Measurements from ENCODE around the gene ARHGAP18. TPM values are rescaled to one million over a fixed set of nuclear protein-coding genes. Genes with fewer than 3 reads are reported as not detected.

Gene ARHGAP18
- polyA plus RNA-seq, 2 donors: 2.1 to 2.2 TPM

GRCh38 chr6:129619579-129620233 lies 90.3 kb downstream of the ARHGAP18 start:
- Histone ChIP-seq H3K4me3 (ENCODE audit: low read depth in 1 of 2, low read length in 2 of 2) (no peak overlapping the region), H3K9me3 (ENCODE audit: control insufficient read depth in 2 of 2, insufficient read depth in 1 of 2, low read depth in 1 of 2, low read length in 1 of 2) (no peaks in the 10 kb centered on the region), H3K4me1 (ENCODE audit: control insufficient read depth in 2 of 2, insufficient read depth in 2 of 2, low read length in 1 of 2) (no peaks in the 10 kb centered on the region), H3K27ac (ENCODE audit: low read depth in 2 of 2, low read length in 1 of 2) (no peak overlapping the region), H3K27me3 (ENCODE audit: control insufficient read depth in 1 of 2, insufficient read depth in 2 of 2, low read length in 2 of 2) (no peaks in the 10 kb centered on the region), H3K36me3 (ENCODE audit: control insufficient read depth in 2 of 2, insufficient read depth in 2 of 2, low read length in 1 of 2) (no peaks in the 10 kb centered on the region)
- WGBS, 2 donors: 90 to 92% methylated on average over 2 of the region's 2 CpGs

GRCh38 chr6:129617986-129618385 lies 92.0 kb downstream of the ARHGAP18 start:
- Histone ChIP-seq H3K36me3 (ENCODE audit: control insufficient read depth in 2 of 2, insufficient read depth in 2 of 2, low read length in 1 of 2) (no peaks in the 10 kb centered on the region), H3K9me3 (ENCODE audit: control insufficient read depth in 2 of 2, insufficient read depth in 1 of 2, low read depth in 1 of 2, low read length in 1 of 2) (no peaks in the 10 kb centered on the region), H3K4me3 (ENCODE audit: low read depth in 1 of 2, low read length in 2 of 2) (no peak overlapping the region), H3K4me1 (ENCODE audit: control insufficient read depth in 2 of 2, insufficient read depth in 2 of 2, low read length in 1 of 2) (no peaks in the 10 kb centered on the region), H3K27ac (ENCODE audit: low read depth in 2 of 2, low read length in 1 of 2) (no peak overlapping the region), H3K27me3 (ENCODE audit: control insufficient read depth in 1 of 2, insufficient read depth in 2 of 2, low read length in 2 of 2) (no peaks in the 10 kb centered on the region)

- 80 to 84% methylated on average over 3 of the region's 3 CpGs for WGBS, 2 donors
- H3K4me1 ChIP-seq (ENCODE audit: control insufficient read depth in 2 of 2, insufficient read depth in 2 of 2, low read length in 1 of 2): no peaks in the 10 kb centered on the region
- no peak overlapping the region for H3K4me3 ChIP-seq (ENCODE audit: low read depth in 1 of 2, low read length in 2 of 2)
- H3K36me3 ChIP-seq (ENCODE audit: control insufficient read depth in 2 of 2, insufficient read depth in 2 of 2, low read length in 1 of 2): no peaks in the 10 kb centered on the region
- no peaks in the 10 kb centered on the region for H3K9me3 ChIP-seq (ENCODE audit: control insufficient read depth in 2 of 2, insufficient read depth in 1 of 2, low read depth in 1 of 2, low read length in 1 of 2)
- no peak overlapping the region for H3K27ac ChIP-seq (ENCODE audit: low read depth in 2 of 2, low read length in 1 of 2)
- H3K27me3 ChIP-seq (ENCODE audit: control insufficient read depth in 1 of 2, insufficient read depth in 2 of 2, low read length in 2 of 2): no peaks in the 10 kb centered on the region
Observed at GRCh38 chr6:129615496-129615895, 94.5 kb downstream of the ARHGAP18 start.

- H3K27ac ChIP-seq (ENCODE audit: low read depth in 2 of 2, low read length in 1 of 2): no peak overlapping the region
- 87 to 96% methylated on average over 1 of the region's 1 CpG for WGBS, 2 donors
- H3K9me3 ChIP-seq (ENCODE audit: control insufficient read depth in 2 of 2, insufficient read depth in 1 of 2, low read depth in 1 of 2, low read length in 1 of 2): no peaks in the 10 kb centered on the region
- no peaks in the 10 kb centered on the region for H3K4me1 ChIP-seq (ENCODE audit: control insufficient read depth in 2 of 2, insufficient read depth in 2 of 2, low read length in 1 of 2)
- no peak overlapping the region for H3K4me3 ChIP-seq (ENCODE audit: low read depth in 1 of 2, low read length in 2 of 2)
- H3K27me3 ChIP-seq (ENCODE audit: control insufficient read depth in 1 of 2, insufficient read depth in 2 of 2, low read length in 2 of 2): no peaks in the 10 kb centered on the region
- no peaks in the 10 kb centered on the region for H3K36me3 ChIP-seq (ENCODE audit: control insufficient read depth in 2 of 2, insufficient read depth in 2 of 2, low read length in 1 of 2)
Observed at GRCh38 chr6:129615020-129615419, 95.0 kb downstream of the ARHGAP18 start.

GRCh38 chr6:129614464-129614863 lies 95.5 kb downstream of the ARHGAP18 start:
- H3K4me3 ChIP-seq (ENCODE audit: low read depth in 1 of 2, low read length in 2 of 2): no peak overlapping the region
- H3K36me3 ChIP-seq (ENCODE audit: control insufficient read depth in 2 of 2, insufficient read depth in 2 of 2, low read length in 1 of 2): no peaks in the 10 kb centered on the region
- no peaks in the 10 kb centered on the region for H3K27me3 ChIP-seq (ENCODE audit: control insufficient read depth in 1 of 2, insufficient read depth in 2 of 2, low read length in 2 of 2)
- whole genome bisulfite sequencing, 2 donors: 95 to 98% methylated on average over 3 of the region's 3 CpGs
- H3K9me3 ChIP-seq (ENCODE audit: control insufficient read depth in 2 of 2, insufficient read depth in 1 of 2, low read depth in 1 of 2, low read length in 1 of 2): no peaks in the 10 kb centered on the region
- H3K4me1 ChIP-seq (ENCODE audit: control insufficient read depth in 2 of 2, insufficient read depth in 2 of 2, low read length in 1 of 2): no peaks in the 10 kb centered on the region
- no peak overlapping the region for H3K27ac ChIP-seq (ENCODE audit: low read depth in 2 of 2, low read length in 1 of 2)

GRCh38 chr6:129612440-129612839 lies 97.5 kb downstream of the ARHGAP18 start:
- Histone ChIP-seq H3K36me3 (ENCODE audit: control insufficient read depth in 2 of 2, insufficient read depth in 2 of 2, low read length in 1 of 2) (peaks cover 0 to 3% of the 10 kb centered on the region in 2 donors), H3K4me1 (ENCODE audit: control insufficient read depth in 2 of 2, insufficient read depth in 2 of 2, low read length in 1 of 2) (peaks cover 0 to 2% of the 10 kb centered on the region in 2 donors), H3K27ac (ENCODE audit: low read depth in 2 of 2, low read length in 1 of 2) (no peak overlapping the region), H3K9me3 (ENCODE audit: control insufficient read depth in 2 of 2, insufficient read depth in 1 of 2, low read depth in 1 of 2, low read length in 1 of 2) (no peaks in the 10 kb centered on the region), H3K4me3 (ENCODE audit: low read depth in 1 of 2, low read length in 2 of 2) (no peak overlapping the region), H3K27me3 (ENCODE audit: control insufficient read depth in 1 of 2, insufficient read depth in 2 of 2, low read length in 2 of 2) (no peaks in the 10 kb centered on the region)

- Histone ChIP-seq H3K36me3 (ENCODE audit: control insufficient read depth in 2 of 2, insufficient read depth in 2 of 2, low read length in 1 of 2) (peaks cover 0 to 3% of the 10 kb centered on the region in 2 donors), H3K4me3 (ENCODE audit: low read depth in 1 of 2, low read length in 2 of 2) (no peak overlapping the region), H3K4me1 (ENCODE audit: control insufficient read depth in 2 of 2, insufficient read depth in 2 of 2, low read length in 1 of 2) (peaks cover 0 to 2% of the 10 kb centered on the region in 2 donors), H3K27me3 (ENCODE audit: control insufficient read depth in 1 of 2, insufficient read depth in 2 of 2, low read length in 2 of 2) (no peaks in the 10 kb centered on the region), H3K27ac (ENCODE audit: low read depth in 2 of 2, low read length in 1 of 2) (no peak overlapping the region), H3K9me3 (ENCODE audit: control insufficient read depth in 2 of 2, insufficient read depth in 1 of 2, low read depth in 1 of 2, low read length in 1 of 2) (no peaks in the 10 kb centered on the region)
- WGBS, 2 donors: 76 to 84% methylated on average over 4 of the region's 4 CpGs
Observed at GRCh38 chr6:129609635-129610034, 100.3 kb downstream of the ARHGAP18 start.

GRCh38 chr6:129608886-129609537 lies 101.0 kb downstream of the ARHGAP18 start:
- Histone ChIP-seq H3K27ac (ENCODE audit: low read depth in 2 of 2, low read length in 1 of 2) (no peak overlapping the region), H3K36me3 (ENCODE audit: control insufficient read depth in 2 of 2, insufficient read depth in 2 of 2, low read length in 1 of 2) (peaks cover 0 to 3% of the 10 kb centered on the region in 2 donors), H3K27me3 (ENCODE audit: control insufficient read depth in 1 of 2, insufficient read depth in 2 of 2, low read length in 2 of 2) (no peaks in the 10 kb centered on the region), H3K4me3 (ENCODE audit: low read depth in 1 of 2, low read length in 2 of 2) (no peak overlapping the region), H3K4me1 (ENCODE audit: control insufficient read depth in 2 of 2, insufficient read depth in 2 of 2, low read length in 1 of 2) (peaks cover 0 to 2% of the 10 kb centered on the region in 2 donors), H3K9me3 (ENCODE audit: control insufficient read depth in 2 of 2, insufficient read depth in 1 of 2, low read depth in 1 of 2, low read length in 1 of 2) (no peaks in the 10 kb centered on the region)
- WGBS, 2 donors: 66 to 70% methylated on average over 3 of the region's 3 CpGs

- Histone ChIP-seq H3K27ac (ENCODE audit: low read depth in 2 of 2, low read length in 1 of 2) (no peak overlapping the region), H3K36me3 (ENCODE audit: control insufficient read depth in 2 of 2, insufficient read depth in 2 of 2, low read length in 1 of 2) (peaks cover 0 to 3% of the 10 kb centered on the region in 2 donors)
- WGBS, 2 donors: 59 to 71% methylated on average over 6 of the region's 6 CpGs
Observed at GRCh38 chr6:129607581-129608186, 102.3 kb downstream of the ARHGAP18 start.

More at GRCh38 chr6:129607581-129608186, 102.3 kb downstream of the ARHGAP18 start:
- Histone ChIP-seq H3K27me3 (ENCODE audit: control insufficient read depth in 1 of 2, insufficient read depth in 2 of 2, low read length in 2 of 2) (no peaks in the 10 kb centered on the region), H3K9me3 (ENCODE audit: control insufficient read depth in 2 of 2, insufficient read depth in 1 of 2, low read depth in 1 of 2, low read length in 1 of 2) (no peaks in the 10 kb centered on the region), H3K4me1 (ENCODE audit: control insufficient read depth in 2 of 2, insufficient read depth in 2 of 2, low read length in 1 of 2) (peaks cover 0 to 2% of the 10 kb centered on the region in 2 donors), H3K4me3 (ENCODE audit: low read depth in 1 of 2, low read length in 2 of 2) (no peak overlapping the region)

Measured in esophagus (tissue), 2 donors.